Measurements from ENCODE around the gene BACE2.

Gene BACE2

DNA sequence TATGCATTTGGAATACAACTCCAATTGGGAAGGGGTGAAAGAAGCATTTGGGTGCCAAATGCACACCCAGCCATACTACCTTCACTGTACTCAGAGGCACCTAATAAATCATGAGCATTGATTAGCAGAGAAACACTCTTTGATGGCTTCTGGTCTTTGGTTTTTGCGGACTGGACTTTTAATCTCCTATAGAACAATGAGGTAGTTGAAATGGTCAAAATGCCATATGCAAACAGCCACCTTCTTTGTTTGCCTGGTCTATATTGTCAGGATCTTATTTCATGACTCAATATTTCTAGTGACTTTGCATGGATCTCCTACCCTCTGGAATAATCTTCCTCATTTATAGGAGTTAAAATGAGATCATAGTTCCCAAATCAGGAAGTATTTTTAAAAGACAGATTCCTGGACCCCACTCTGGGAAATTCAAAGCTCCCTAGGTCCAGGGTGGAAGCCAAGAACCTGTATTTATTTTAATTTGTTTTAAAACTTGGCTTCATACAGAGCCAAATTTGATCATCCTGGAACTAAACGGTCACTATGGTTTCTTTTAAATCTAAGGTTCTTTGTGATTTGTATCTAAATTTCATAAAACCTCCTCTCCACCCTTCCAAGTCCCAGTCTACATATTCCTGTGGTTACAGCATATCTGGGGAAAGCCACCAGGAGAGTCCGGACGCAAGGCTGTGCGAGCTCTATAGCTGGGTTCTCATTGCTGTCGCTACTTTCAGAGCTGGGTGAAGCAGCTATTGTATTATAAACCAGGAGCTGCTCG is 157.4 kb downstream of the BACE2 start:
- DNase-seq: no peak

DNA sequence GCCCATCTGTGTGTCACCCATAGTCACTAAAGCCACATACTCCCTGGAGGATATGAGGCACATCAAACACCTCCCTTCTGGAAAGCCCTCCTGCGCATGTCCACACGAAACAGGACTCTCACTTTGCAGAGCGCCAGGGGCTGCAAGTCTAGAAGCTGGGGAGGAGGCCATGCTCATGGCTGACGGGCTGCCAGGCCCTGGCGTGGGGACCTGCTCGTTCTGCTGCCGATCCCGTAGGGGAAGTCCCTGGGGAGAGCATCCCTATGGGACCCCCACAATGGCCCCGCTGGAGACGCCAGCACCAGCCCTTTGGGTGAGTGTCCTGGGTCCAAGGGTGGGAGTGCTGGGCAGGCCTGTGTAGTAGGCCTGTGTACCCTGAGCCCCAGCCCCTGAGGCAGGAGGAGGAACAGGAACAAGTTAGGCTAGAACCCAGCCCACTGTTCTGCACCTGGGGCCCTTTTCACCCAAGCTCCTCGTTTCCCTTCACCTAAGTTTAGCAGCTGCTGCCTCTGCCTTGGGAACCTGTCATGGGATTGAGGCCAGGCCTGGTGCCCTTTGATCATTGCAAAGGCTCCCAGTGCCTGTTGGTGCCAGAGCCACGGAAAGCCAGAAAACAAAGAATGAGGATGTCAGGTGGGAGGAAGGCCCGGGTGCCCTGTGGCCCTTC is 158.6 kb downstream of the BACE2 start:
- no peak for DNase-seq

DNA sequence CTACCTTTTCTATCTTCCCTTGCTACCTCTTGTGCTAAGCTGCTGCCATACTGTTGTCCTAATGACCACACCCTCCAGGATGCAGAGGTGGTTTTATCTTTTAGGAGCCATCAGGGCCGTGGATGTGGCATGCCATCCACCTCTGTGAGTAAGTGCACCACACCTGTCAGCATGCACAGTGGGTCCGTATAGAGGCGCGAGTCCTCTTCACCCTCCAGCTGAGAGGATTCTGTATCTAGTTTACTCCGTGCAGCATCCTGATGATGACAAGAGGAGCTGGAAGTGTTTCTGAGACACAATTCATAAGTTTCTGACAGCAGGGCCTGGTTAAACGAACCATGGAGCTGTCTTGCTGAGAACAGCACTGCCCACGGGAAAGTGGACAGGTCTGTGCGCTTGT is 159.8 kb downstream of the BACE2 start:
- no peak for DNase-seq

DNA sequence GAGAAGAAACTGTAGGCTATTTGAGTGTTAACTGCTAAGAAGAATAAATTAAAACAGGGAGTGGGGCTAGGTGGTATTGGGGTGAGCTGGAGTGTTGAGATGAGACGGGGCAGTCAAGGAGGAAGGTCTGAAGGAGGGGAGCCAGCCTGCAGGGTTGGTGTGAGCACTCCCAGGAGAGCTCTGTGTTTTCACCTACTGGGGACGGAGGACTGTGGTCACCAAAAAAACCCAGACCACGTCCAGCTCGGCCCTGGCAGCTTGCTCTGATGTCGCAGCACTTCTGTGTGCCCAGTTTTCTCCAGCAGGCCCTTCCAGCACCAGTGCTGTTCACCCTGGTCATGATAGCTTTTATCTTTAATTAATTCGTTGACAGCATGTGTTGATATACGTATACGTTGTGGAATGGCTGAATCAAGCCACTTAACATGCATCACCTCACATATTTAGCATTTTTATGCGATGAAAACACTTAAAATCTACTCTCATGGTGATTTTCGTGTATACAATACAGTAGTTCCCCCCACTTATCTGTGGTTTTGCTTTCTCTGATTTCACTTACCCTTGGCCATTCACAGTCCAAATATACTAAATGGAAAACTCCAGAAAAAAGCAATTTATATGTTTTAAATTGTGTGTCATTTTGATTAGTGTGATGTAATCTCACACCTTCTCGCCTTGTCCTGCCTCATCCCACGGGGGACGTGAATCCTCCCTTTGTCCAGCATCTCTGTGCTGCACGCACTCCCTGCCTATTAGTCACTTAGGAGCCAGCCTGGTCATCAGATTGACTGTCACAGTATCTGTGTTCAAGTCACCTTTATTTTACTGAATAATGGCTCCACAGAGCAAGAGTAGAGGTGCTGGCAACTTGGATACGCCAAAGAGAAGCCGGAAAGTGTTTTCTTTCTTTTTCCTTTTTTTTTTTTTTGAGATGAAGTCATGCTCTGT is 161.0 kb downstream of the BACE2 start:
- DNase-seq: peak in 1 of 3 experiments; percentile 11

Measured in NCI-H1417 (cell line).